ENCODE measurements around the gene MYL6B.

Gene MYL6B

DNA sequence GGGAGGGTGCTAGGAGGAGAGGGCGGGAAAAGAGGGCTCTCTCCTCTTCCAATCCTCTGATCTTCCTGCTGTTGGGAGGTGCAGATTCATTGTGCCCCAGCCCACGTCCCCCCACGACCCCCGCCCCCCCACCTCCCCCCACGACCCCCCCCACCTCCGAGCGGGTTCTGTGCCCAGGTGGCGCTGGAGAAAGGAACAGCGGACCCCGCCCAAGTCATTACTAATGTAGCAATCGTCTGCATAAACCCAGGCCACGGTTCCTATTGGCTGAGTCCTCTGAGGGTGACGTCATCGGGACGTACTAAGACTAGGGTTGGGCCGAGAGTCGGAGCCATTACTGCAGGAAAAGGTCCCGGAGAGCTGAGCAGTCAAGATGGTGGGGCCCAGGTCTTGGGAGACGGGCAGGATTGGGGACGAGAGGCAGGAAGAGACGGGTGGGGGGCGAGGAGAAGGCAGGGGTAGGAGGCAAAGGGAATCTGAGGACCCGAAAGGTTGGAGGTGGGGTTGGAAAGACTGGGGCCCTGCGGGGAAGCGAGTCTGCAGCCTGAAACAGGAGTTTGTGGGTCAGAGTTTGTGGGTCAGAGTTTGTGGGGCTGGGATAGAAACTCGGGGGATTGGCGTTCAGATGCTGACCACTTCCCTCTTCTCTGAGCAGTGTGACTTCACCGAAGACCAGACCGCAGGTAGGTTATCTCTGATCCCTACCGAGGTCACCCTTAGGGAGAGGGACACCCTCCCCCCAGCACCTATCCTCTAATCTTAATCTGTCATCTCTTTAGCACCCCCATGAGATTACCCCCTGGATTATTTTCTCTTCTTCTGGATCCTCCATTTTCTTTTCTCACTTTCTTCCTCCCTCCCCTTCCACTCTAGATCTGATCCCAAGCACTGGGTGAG, 5.9 kb downstream of the MYL6B start, which contains the start of gene MYL6:
Gene MYL6 (plus strand): TSS at position 331 of the 897 bp plus-strand sequence. CDS start 43 bp downstream, at position 374.
- Histone ChIP-seq H3K4me1 (ENCODE audit: control insufficient read depth, insufficient read depth, low read depth, low read length) (peaks cover 26% of the 10 kb centered on the region), H2AFZ (ENCODE audit: low read depth, low read length) (peak within 1 kb of the TSS; percentile 8), H2AK5ac (ENCODE audit: low read length, severe bottlenecking) (peak within 1 kb of the TSS; percentile 81), H2BK12ac (ENCODE audit: low read length in 2 of 2) (peak within 1 kb of the TSS in 1 of 2 experiments; percentile 59), H3K18ac (ENCODE audit: low read depth in 1 of 2, low read length in 2 of 2) (peak within 1 kb of the TSS; percentile 94 to 96), H2BK120ac (ENCODE audit: low read depth, low read length) (peak within 1 kb of the TSS; percentile 67), H3K9me3 (ENCODE audit: control insufficient read depth, low read length) (no peaks in the 10 kb centered on the region), H3K27me3 (ENCODE audit: control insufficient read depth in 1 of 2, insufficient read depth in 1 of 2, low read length in 2 of 2) (no peaks in the 10 kb centered on the region), H3K23ac (ENCODE audit: low read length in 2 of 2) (peak within 1 kb of the TSS in 1 of 2 experiments; percentile 91), H4K91ac (ENCODE audit: low read length) (peak within 1 kb of the TSS; percentile 77), H3K4me3 (ENCODE audit: insufficient read depth in 1 of 2, low read depth in 1 of 2, low read length in 2 of 2) (peak within 1 kb of the TSS; percentile 83 to 95), H3K14ac (ENCODE audit: low read length in 2 of 2) (peak within 1 kb of the TSS in 1 of 2 experiments; percentile 98), H3K4me2 (ENCODE audit: low read length, poor library complexity, severe bottlenecking) (peak within 1 kb of the TSS; percentile 79), H2BK15ac (ENCODE audit: low read depth, poor library complexity, severe bottlenecking) (peak within 1 kb of the TSS; percentile 60), H3K4ac (ENCODE audit: low read depth in 1 of 2, low read length in 2 of 2) (peak within 1 kb of the TSS; percentile 77 to 95), H3K36me3 (ENCODE audit: control insufficient read depth in 1 of 2, insufficient read depth in 2 of 2, low read depth in 1 of 2, low read length in 2 of 2) (peaks cover 49 to 59% of the 10 kb centered on the region in 2 experiments), H3K79me1 (replicated peaks; ENCODE audit: low read length, poor library complexity, severe bottlenecking) (peaks cover 16% of the 10 kb centered on the region), H4K8ac (ENCODE audit: low read length) (peak within 1 kb of the TSS; percentile 87), H3K27ac (ENCODE audit: low read length, poor library complexity, severe bottlenecking) (peak within 1 kb of the TSS; percentile 98), H3K9ac (ENCODE audit: low read length) (peak within 1 kb of the TSS; percentile 99), H2BK5ac (ENCODE audit: low read depth, low read length, poor library complexity, severe bottlenecking) (peak within 1 kb of the TSS; percentile 39)
- peak; percentile 98 for DNase-seq
- 0% methylated on average over 20 of the region's 30 CpGs for WGBS

DNA sequence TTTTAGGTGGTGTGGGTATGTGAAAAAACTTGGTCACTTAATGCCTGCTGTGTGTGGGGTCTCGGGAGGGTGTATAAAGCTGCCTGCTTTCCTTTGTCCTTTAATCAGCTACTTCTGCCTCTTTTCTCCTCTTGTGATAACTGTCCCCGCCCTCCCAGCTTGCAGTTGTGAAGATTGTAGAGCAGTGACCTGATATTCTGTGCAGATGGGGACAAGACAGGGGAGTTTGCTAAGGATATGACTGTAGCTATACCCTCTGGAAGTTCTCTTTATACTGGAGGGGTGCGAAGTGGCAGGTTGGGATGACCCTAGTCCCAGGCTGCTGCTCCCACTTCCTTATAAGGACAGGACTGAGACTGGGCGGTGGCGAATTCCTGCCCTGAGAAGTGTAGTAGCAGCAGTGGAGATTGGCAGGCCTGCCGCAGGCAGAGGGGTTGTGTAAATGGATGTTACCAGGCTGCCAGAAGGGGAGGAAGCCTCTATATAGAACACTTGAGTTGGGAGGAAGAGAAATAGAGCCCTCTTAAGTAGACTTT, 6.6 kb downstream of the MYL6B start:
- peak overlapping the region; percentile 39 for H2BK5ac ChIP-seq (ENCODE audit: low read depth, low read length, poor library complexity, severe bottlenecking)
- H3K18ac ChIP-seq (ENCODE audit: low read depth in 1 of 2, low read length in 2 of 2) = peak overlapping the region in 1 of 2 experiments; percentile 28
- no peaks in the 10 kb centered on the region for H3K27me3 ChIP-seq (ENCODE audit: control insufficient read depth in 1 of 2, insufficient read depth in 1 of 2, low read length in 2 of 2)
- H2BK15ac ChIP-seq (ENCODE audit: low read depth, poor library complexity, severe bottlenecking) = no peak overlapping the region
- H2AFZ ChIP-seq (ENCODE audit: low read depth, low read length) = no peak overlapping the region
- H3K9ac ChIP-seq (ENCODE audit: low read length) = peak overlapping the region; percentile 99
- H3K4me3 ChIP-seq (ENCODE audit: insufficient read depth in 1 of 2, low read depth in 1 of 2, low read length in 2 of 2) = peak overlapping the region; percentile 83 to 95
- H3K9me3 ChIP-seq (ENCODE audit: control insufficient read depth, low read length) = no peaks in the 10 kb centered on the region
- H2BK120ac ChIP-seq (ENCODE audit: low read depth, low read length) = no peak overlapping the region
- peak overlapping the region; percentile 39 to 55 for H3K4ac ChIP-seq (ENCODE audit: low read depth in 1 of 2, low read length in 2 of 2)
- peak overlapping the region; percentile 81 for H2AK5ac ChIP-seq (ENCODE audit: low read length, severe bottlenecking)
- H3K4me2 ChIP-seq (ENCODE audit: low read length, poor library complexity, severe bottlenecking) = peak overlapping the region; percentile 79
- H3K4me1 ChIP-seq (ENCODE audit: control insufficient read depth, insufficient read depth, low read depth, low read length) = peaks cover 20% of the 10 kb centered on the region
- no peak overlapping the region for H3K23ac ChIP-seq (ENCODE audit: low read length in 2 of 2)
- H3K79me1 ChIP-seq (replicated peaks; ENCODE audit: low read length, poor library complexity, severe bottlenecking) = peaks cover 11% of the 10 kb centered on the region
- peak overlapping the region; percentile 97 for H3K27ac ChIP-seq (ENCODE audit: low read length, poor library complexity, severe bottlenecking)
- H4K8ac ChIP-seq (ENCODE audit: low read length) = no peak overlapping the region
- H3K14ac ChIP-seq (ENCODE audit: low read length in 2 of 2) = peak overlapping the region in 1 of 2 experiments; percentile 64
- no peak overlapping the region for H2BK12ac ChIP-seq (ENCODE audit: low read length in 2 of 2)
- H3K36me3 ChIP-seq (ENCODE audit: control insufficient read depth in 1 of 2, insufficient read depth in 2 of 2, low read depth in 1 of 2, low read length in 2 of 2) = peaks cover 53 to 66% of the 10 kb centered on the region in 2 experiments
- no peak overlapping the region for H4K91ac ChIP-seq (ENCODE audit: low read length)
- peak; percentile 72 for DNase-seq
- under 1% methylated on average over 5 of the region's 6 CpGs for WGBS

DNA sequence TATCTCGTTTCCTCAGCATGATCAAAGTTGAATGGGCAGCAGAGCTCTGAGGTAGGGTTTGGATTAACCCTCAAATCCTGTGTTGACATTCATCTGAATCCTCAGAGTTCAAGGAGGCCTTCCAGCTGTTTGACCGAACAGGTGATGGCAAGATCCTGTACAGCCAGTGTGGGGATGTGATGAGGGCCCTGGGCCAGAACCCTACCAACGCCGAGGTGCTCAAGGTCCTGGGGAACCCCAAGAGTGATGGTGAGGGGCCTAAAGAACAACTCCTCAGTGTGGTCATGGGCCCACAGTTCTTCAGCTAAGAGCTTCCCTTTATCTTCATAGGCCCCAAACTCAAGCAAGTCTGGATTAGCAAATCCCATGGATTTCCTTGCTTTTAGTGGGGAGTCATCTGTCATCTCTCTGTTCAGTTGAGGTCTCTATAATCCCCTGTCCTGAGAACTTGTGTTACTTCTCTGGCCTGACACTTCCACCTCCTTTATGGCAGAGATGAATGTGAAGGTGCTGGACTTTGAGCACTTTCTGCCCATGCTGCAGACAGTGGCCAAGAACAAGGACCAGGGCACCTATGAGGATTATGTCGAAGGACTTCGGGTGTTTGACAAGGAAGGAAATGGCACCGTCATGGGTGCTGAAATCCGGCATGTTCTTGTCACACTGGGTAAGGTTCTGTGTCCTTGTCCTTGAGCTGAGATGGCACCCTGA, 7.2 kb downstream of the MYL6B start:
- Histone ChIP-seq H2AK5ac (ENCODE audit: low read length, severe bottlenecking) (peak overlapping the region; percentile 17), H3K14ac (ENCODE audit: low read length in 2 of 2) (peak overlapping the region in 1 of 2 experiments; percentile 26), H2BK5ac (ENCODE audit: low read depth, low read length, poor library complexity, severe bottlenecking) (no peak overlapping the region), H3K23ac (ENCODE audit: low read length in 2 of 2) (no peak overlapping the region), H3K4ac (ENCODE audit: low read depth in 1 of 2, low read length in 2 of 2) (no peak overlapping the region), H3K4me1 (ENCODE audit: control insufficient read depth, insufficient read depth, low read depth, low read length) (peaks cover 23% of the 10 kb centered on the region), H3K36me3 (ENCODE audit: control insufficient read depth in 1 of 2, insufficient read depth in 2 of 2, low read depth in 1 of 2, low read length in 2 of 2) (peaks cover 57 to 66% of the 10 kb centered on the region in 2 experiments), H3K18ac (ENCODE audit: low read depth in 1 of 2, low read length in 2 of 2) (no peak overlapping the region), H2BK120ac (ENCODE audit: low read depth, low read length) (no peak overlapping the region), H3K9me3 (ENCODE audit: control insufficient read depth, low read length) (no peaks in the 10 kb centered on the region), H2BK15ac (ENCODE audit: low read depth, poor library complexity, severe bottlenecking) (no peak overlapping the region), H4K8ac (ENCODE audit: low read length) (no peak overlapping the region), H3K27ac (ENCODE audit: low read length, poor library complexity, severe bottlenecking) (peak overlapping the region; percentile 97), H3K4me3 (ENCODE audit: insufficient read depth in 1 of 2, low read depth in 1 of 2, low read length in 2 of 2) (peak overlapping the region; percentile 83 to 95), H2AFZ (ENCODE audit: low read depth, low read length) (no peak overlapping the region), H4K91ac (ENCODE audit: low read length) (no peak overlapping the region), H3K9ac (ENCODE audit: low read length) (peak overlapping the region; percentile 99), H3K27me3 (ENCODE audit: control insufficient read depth in 1 of 2, insufficient read depth in 1 of 2, low read length in 2 of 2) (no peaks in the 10 kb centered on the region), H3K79me1 (replicated peaks; ENCODE audit: low read length, poor library complexity, severe bottlenecking) (peaks cover 5% of the 10 kb centered on the region), H3K4me2 (ENCODE audit: low read length, poor library complexity, severe bottlenecking) (peak overlapping the region; percentile 79), H2BK12ac (ENCODE audit: low read length in 2 of 2) (no peak overlapping the region)
- WGBS = 61% methylated on average over 8 of the region's 8 CpGs
- DNase-seq = no peak

Measured in mesenchymal stem cell (in vitro differentiated cells and primary cell).